ENCODE measurements around the gene SREK1IP1.

DNA sequence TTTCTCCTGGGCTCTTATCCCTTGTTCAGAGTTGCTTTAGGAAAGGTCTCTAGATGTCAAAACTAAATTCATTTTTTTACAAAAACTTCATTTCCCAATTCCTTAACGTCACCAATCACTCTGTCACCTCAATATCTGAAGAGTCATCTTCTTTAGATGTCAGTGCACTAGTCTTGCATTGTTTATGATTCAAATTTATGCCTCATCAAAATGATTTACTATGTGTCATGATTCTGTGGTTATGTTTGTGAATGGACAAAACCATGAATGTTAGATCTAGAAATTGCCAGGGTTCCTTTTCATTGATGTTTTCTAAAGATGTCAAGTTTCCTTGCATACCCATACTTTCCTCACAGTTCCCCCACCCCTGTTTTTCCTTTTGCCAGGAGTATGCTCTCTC lies 21.7 kb upstream of the SREK1IP1 start:
- TF ChIP-seq, protein P1, sequence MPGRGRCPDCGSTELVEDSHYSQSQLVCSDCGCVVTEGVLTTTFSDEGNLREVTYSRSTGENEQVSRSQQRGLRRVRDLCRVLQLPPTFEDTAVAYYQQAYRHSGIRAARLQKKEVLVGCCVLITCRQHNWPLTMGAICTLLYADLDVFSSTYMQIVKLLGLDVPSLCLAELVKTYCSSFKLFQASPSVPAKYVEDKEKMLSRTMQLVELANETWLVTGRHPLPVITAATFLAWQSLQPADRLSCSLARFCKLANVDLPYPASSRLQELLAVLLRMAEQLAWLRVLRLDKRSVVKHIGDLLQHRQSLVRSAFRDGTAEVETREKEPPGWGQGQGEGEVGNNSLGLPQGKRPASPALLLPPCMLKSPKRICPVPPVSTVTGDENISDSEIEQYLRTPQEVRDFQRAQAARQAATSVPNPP (IDR thresholded peaks at IDR 0.05; ENCODE audit: borderline replicate concordance, insufficient read depth, insufficient read length) = no peak
- TF ChIP-seq POLR2A (conservative IDR thresholded peaks at IDR 0.05) = no peak
